Fibroblast of skin of right quadriceps (primary cell): ENCODE measurements around the gene MIGA2.
"Not testable (repeated sequence)": the region's sequence is repeated elsewhere in the genome, so short reads cannot be mapped to it uniquely, and the experiment has no call there.

ENCODE experiments used
- DNase-seq: peaks from one replicate; pipeline ENCODE4 v3.0.0-alpha.2; 2013

Gene MIGA2

GRCh38 chr9:129012343-129012742 is 24.1 kb upstream of the MIGA2 start:
- no peak for DNase-seq

DNA sequence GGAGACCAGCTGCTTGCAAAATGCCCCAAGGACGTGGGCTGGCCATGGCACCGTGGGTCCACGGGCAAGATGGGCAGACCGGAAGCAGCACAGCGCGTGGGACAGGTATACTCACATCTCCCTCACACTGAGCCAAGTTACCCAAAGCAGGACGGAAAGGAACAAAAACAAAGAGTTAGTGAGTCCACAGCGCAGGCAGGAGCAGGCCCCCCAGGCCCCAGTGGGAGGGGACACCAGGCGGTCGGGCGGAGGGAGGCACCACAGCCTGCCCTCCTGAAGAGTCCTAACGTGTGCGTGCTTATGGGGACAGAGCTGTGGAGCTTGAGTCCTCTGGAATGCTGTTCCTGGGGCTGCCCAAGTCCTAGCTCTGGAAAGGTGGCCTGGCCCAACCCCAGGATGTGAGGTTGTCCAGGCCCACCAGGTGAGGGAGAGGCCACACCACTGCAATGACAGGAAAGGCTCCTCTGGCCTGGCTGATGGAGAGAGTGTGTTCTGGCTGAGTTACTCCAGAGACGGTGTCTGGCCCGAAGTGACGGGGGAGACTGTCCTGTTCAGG is 23.5 kb upstream of the MIGA2 start:
- DNase-seq: no peak

GRCh38 chr9:129013674-129014073 is 22.8 kb upstream of the MIGA2 start:
- DNase-seq: no peak

DNA sequence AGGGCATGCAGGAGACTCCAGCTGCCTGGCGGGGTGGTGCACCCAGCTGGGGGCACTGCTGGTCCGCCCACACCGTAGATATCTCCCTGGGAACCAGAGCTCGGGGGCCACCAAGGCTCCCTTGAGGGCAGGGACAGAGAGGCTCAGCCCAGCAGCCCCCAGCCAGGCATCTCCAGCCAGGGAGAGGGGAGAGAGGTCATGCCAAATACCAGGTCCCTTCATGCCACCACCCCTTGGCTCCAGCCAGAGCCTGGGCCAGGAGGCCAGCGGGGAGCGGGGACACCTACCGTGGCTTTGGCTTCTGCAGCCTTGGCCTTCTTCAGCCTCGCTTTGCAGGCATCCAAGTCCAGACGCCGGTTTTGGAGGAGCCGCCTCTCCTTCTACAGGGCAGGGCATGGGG is 22.3 kb upstream of the MIGA2 start:
- no peak for DNase-seq

DNA sequence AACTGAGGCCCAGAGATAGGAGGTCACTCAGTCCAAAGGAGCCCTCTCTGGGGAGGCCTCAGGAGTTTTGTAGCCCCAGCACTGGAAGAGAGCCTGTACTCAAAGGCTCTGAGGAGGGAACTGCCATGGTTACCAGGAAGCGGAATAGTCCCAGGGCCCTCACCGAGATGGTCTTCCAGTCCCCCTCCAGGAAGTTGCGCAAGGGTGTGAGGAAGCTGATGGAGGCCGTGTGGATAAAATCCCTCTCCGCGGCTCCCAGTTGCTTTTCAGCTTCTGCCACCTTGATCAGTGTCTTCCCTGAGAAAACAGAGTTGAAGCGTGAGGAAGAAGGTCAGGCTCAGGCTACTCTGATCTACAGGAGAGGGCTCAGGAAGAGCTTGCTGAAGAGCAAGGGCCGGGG is 21.8 kb upstream of the MIGA2 start:
- DNase-seq: no peak

GRCh38 chr9:129021091-129021490 is 15.3 kb upstream of the MIGA2 start:
- DNase-seq: no peak

- DNase-seq: no peak
Measured at GRCh38 chr9:129022037-129022436, 14.4 kb upstream of the MIGA2 start.

DNA sequence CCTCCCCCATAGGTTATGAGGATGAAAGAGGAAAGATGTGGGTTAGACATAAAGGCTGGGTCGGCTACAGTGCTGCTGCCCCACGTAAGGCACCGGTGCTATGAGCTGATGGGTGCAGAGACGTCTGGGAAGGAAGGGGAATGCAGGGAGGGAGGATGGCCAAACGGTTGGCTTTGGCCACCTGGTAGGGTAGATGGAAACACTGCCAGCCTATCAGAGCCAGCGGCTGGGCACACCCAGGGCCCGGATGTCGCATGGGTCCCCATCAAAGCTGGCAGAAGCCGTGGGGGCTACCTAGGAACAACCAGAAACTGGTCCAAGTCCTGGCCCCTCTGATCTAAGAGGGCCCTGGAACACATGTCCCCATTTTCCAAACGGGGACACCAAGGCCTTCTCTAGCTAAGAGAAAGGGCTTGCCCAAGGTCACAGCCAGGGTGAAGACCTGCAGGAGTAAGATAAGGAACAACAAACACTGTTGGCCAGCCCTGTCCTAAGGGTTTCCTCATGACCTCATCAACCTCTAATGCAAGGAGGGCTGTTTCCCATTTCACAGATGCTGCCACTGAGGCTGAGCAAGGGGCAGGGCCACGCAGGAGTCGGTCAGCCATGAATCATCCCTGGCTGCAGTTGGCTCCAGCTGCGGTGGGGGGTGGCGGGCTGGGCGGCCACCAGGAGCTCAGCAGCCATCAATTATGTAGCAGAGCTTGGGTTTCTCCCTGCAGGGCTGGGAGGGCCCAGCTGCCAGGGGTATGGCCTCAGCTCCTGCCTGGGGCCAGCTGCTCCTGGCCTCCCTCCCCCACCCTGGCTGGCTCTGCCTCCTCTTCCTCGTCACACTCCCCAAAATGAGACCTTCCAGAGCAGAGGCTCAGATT is 13.2 kb upstream of the MIGA2 start:
- DNase-seq: peak; percentile 60

GRCh38 chr9:129023908-129024233 is 12.6 kb upstream of the MIGA2 start:
- DNase-seq: no peak

DNA sequence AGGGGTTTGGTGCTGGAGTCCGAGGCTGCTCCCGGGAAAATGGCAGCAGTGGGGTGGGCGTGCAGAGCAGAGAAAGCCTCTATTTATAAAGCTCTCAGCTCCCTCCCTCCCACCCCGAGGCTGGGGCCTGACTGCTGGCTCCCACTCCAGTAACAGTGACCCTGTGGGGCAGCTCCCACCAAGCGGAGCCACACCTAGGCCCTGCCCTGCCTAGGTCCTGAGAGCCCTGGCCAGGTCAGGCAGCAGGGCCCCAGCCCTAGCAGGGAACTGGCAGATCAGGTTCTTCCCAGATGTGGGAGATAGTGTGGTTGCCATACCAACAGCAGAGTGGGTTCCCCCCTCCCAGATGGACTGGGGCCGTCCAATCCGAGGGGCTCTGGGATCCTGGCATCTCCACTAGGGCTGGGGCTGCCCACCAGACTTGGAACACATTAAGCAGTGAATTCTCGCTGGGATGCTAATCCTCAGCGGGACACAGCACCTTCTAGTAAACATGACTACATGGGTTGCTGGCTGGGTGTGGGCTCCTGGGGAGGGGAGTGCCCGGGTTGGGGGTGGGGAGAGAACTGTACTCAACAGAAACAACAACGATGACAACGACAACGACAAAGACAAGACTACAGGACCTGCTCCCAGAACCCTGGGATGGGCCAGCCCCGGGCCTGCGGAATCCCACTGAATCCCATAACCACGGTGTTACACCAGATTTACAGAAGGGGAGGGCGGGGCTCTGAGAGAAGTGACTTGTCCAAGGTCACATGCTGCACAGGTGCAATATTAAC is 9.8 kb upstream of the MIGA2 start:
- no peak for DNase-seq

DNA sequence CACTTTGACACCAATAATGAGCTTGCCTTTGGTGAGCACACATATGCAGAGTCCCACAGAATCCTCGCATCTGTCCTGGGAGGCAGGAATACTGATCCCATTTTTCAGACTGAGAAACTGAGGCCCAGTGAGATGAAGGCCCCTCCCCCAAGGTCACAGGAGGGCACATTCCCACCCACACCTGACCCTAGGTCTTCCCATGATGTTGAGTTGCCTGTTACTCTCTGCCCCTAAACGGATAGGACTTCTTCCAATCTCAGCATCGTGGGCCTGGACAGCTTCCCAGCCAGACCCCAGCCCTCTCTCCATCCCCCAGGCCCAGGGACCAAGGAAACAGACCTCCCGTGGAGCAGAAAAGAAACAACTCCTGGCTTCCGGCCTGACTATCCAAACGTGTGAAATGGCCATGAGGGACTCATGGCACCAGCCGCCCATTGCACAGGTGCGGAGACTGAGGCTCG is 9.2 kb upstream of the MIGA2 start:
- no peak for DNase-seq

GRCh38 chr9:129027685-129028191 is 8.7 kb upstream of the MIGA2 start:
- DNase-seq: peak; percentile 22

DNA sequence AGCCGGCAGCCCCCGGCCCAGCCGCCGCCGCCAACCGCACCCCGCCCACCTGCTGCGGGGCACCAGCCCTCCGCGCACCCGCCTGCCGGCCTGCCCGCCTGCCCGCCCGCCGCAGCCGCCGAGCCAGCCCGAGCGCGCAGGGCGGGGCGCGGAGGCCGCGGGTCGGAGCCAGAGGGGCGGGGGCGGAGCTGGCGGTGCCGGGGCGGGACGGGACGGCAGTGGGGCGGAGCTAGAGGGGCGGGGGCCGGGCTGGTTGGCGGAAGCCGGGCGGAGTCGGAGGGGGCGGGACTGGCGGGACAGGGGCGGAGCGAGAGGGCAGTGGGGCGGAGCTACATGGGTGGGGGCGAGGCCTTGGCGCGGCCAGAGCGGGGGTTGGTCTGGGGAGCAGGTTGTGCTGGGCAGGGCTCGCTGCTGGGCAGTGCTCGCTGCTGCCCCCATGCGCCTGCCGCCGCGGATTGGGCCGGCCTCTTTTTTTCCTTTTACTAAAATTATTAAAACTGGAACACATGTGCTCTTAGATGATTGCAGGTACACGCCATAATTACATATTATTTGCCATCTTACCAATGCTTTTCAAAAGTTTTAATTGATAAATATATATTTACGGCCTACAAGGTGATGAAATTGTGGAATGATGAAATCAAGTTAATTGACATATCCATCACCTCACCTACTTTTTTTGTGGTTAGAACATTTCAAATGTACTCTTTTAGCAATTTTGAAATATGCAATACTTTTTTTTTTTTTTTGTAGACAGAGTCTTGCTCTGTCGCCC is 8.0 kb upstream of the MIGA2 start, which contains the start of gene SH3GLB2:
Gene SH3GLB2, minus strand, starts transcription at position 140 of the 775 bp plus-strand sequence. CDS start 177 bp downstream, outside the sequence.
- peak; percentile 92 for DNase-seq

DNA sequence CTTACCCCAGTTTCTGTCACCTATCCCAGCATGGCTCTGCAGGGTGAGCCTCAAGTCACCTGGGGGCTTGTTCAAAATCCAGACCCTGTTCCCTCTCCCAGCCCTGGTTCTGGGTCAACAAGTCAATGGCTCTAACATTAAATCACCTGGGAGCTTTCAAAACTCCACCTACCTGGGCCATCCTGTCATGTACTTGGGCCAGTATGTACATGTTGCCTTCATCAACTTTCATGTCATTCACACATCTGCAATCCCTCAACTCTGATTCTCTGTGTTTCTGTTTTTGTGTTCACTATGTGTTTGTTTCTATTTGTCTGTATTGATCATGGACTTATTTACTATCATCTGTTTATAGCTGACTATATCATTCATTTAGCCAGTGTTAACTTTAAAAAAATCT is 6.2 kb upstream of the MIGA2 start:
- DNase-seq: no peak

DNA sequence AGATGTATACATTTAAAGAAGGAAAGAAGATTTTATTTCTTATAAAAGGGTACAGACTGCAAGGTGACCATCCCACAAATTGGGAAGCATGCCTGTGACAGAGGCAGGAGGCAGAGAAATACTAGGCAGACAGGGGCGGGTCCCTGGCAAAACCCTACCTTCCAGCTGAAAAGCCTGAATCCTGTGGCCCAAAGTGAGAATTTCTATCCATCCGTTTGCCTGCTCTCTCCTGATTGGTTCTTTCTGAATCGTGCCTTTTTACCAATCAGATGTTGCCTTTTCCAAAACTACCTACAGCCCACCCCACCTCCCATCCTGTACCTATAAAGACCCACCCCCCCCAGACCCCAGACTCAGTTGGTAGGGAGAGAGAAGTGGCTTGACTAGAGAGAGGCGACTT is 4.9 kb upstream of the MIGA2 start:
- DNase-seq: no peak

DNA sequence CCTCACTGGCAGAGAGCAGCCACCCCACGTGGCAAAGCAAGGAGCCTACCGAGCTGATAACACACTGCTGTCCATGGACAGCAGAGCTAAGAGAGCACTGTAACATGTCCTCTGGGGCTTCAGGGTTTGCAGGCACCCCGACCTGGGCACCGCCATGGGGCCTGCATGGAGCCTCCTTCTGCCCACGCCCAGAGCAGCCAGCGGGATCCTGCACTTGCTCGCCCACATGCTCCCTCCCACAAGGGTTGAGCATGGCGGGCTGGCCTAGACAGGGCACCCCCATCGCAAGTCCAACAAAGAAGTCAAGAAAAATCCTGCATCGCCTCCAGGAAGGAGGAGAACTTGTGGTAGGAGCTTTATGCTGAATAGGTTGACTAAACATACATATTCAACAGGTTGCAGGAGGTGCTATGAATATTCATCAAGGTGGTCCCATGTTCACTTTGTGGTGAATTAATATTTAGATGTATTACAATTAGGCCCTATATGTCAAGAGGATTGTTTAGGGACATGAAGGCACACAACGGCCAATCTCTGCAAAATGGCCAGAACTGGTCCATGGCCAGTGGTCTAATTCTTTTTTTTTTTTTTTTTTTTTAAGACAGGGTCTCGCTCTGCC is 3.8 kb upstream of the MIGA2 start:
- DNase-seq: no peak

DNA sequence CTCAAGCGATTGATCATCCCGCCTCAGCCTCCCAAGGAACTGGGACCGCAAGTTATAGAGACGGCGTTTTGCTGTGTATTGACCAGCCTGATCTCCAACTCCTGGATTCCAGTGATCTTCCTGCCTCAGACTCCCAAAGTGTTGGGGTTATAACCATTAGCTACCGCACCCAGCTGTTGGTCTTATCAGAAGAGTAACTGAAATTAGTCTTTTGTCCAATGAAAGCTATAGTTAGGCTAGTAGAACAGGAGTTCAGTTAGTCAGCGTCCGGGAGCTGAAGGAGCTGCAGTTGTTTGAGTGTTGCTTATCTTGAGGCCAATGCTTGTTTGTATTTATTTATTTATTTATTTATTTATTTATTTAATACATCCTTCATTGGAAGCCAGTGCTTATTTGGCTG is 3.2 kb upstream of the MIGA2 start:
- DNase-seq: no peak

DNA sequence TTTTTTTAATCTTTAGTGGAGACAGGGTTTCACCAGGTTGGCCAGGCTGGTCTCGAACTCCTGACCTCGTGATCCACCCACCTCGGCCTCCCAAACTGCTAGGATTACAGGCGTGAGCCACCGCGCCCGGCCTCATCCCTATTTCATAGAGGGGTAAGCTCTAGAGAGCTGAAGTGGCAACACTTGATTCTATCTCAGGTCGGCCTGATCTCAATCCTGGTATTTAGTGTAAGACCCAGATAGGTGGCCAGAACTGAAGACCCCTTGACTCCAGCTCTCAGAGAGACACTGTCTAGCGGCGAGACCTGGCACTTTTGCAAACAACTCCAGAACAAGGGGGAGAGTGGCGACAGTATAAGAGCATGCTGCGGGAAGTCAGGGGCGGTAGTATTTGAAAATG is 588 bp upstream of the MIGA2 start:
- not testable (repeated sequence) for DNase-seq

GRCh38 chr9:129036923-129037766 is 719 bp downstream of the MIGA2 start:
- DNase-seq: no peak

DNA sequence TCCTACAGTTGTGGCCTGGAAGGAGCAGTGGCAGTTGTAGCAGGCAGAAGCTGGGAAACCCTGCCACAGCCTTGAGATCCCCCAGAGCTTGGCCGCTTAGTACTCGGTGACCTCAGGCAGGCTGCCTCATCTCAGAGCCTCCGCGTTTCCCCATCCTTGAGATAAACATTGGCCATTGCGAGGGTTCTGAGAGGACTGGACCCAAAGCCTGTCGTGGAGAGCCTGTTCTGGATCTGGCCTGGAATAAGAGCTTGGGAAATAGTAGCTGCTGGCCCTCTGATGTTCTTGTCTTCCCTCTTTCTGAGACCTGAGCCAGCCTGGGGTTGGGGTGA is 1.3 kb downstream of the MIGA2 start:
- no peak for DNase-seq

DNA sequence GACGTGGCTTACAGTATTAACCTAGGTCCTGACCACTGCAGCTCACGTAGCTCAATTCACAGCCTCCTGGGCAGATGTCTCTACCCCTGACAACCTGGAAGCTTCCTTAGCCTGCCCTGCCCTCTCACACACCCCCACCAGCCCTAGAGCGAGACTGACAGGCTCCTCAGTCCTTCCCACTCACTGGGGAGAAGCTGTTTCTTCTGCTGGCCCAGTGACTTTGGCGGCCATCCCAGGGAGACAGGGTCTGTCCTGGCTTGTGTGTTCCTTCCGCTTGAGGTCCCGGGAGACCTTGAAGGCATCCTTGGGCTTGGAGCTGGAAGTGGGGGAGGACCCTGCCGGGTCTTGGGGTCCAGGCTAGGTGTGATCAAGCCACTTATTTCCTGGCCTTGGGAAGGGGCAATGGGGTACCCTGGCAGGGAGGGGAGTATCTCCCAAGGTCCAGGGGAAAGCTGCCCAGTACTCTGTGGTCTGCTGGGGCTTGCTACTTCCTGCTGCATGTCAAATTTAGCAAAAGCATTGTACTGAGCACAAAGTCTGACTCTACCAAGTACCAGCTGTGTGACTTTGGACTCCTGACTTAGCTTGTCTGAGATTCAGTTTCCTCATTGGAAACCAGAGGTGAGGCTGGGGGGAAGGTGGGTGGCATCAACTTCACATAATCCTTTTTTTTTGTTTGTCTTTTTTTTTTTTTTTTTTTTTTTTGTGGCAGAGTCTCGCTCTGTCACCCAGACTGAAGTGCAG is 1.9 kb downstream of the MIGA2 start:
- no peak for DNase-seq
